Mucosa of descending colon (tissue), 3 donors: ENCODE results near the gene SLC26A8. TPM values are rescaled to one million over a fixed set of nuclear protein-coding genes. Genes with fewer than 3 reads are reported as not detected.

ENCODE experiments used
- ATAC-seq: fragments of 200-7000 bp; cut with Tn5 transposase; one replicate; pipeline ENCODE4 v1.9.1; 2020; ENCODE audit warnings: mild to moderate bottlenecking, moderate library complexity
- DNase-seq, 3 donors: peaks; one replicate each; pipeline ENCODE4 v3.0.0-alpha.2; 2020
- H3K36me3 ChIP-seq: fragments of 200-600 bp; one replicate; pipeline ENCODE4 v1.8.0; 2021; ENCODE audit warnings: low read depth, mild to moderate bottlenecking
- H3K4me1 ChIP-seq: fragments of 200-600 bp; one replicate; pipeline ENCODE4 v1.8.0; 2021; ENCODE audit warnings: low read depth, mild to moderate bottlenecking
- H3K4me3 ChIP-seq: fragments of 200-600 bp; one replicate; pipeline ENCODE4 v1.8.0; 2021; ENCODE audit warnings: mild to moderate bottlenecking
- H3K9me3 ChIP-seq: fragments of 200-600 bp; one replicate; pipeline ENCODE4 v1.8.0; 2021; ENCODE audit warnings: mild to moderate bottlenecking
- CTCF ChIP-seq: fragments of 200-600 bp; IDR thresholded peaks from one replicate; pipeline ENCODE4 v1.8.0; 2022; ENCODE audit warnings: antibody characterized with exemption, mild to moderate bottlenecking
- intact Hi-C, 2 donors: fragments of 100-400 bp; cut with DNase I in 1 of 2; cut with micrococcal nuclease in 1 of 2; formaldehyde crosslinking; loops; one replicate each; pipeline versions ENCODE4 v1.11.0 to v1.11.1; 2022; cut with DNase I, micrococcal nuclease
- total RNA-seq, 3 donors: library from RNA; stranded (reverse); fragmentation: NEBNext Ultra II Directional in 2 of 3; extraction: Animal tissue kit (Norgen Biotek cat#: 25700) in 2 of 3; gene quantifications; one replicate each; pipeline versions ENCODE4 v1.2.1 to v1.2.4, GENCODE V29; 2021 to 2023
- donor health status: DM: no; HTN: no; CAD: no; lungs with moderate emphysema.
- donor health status: DM: no; HTN: no; CAD: no.
- donor health status: DM: no; HTN: yes; CAD: no.

Gene SLC26A8
- total RNA-seq, 3 donors from 2014 or later = 0.28 to 1.0 (median 0.35) TPM

DNA sequence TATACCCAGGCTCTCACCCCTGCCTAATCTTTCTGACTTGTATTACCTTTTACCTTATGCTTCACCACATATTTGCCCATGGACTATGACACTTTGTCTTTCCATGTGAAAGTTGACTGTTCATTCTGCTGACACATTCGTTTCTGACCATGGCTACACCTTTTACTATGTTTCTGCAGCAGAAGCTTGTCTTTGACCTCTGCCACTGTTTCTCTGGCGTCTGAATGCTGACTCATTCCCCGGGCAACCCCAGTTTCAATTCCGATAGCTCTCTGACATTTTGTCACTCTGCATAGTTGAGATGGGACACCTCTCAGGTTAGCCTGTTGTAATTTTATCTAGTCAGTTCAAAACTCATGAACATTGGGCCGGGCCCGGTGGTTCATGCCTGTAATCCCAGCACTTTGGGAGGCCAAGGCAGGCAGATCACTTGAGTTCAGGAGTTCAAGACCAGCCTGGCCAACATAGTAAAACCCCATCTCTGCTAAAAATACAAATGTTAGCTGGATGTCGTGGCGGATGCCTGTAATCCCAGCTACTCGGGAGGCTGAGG, 50.7 kb downstream of the SLC26A8 start:
- Histone ChIP-seq H3K36me3 (no peaks in the 10 kb centered on the region), H3K4me1 (no peaks in the 10 kb centered on the region), H3K4me3 (no peak overlapping the region), H3K9me3 (no peaks in the 10 kb centered on the region)
- ATAC-seq (peak; percentile 93), DNase-seq (peak in 1 of 3 donors; percentile 37)
- no peak for TF ChIP-seq CTCF
- intact Hi-C loops = no loop called here

GRCh38 chr6:35972471-35973367, 51.7 kb downstream of the SLC26A8 start:
- H3K4me3 ChIP-seq = no peak overlapping the region
- intact Hi-C loops = no loop called here
- TF ChIP-seq CTCF = no peak
- no peaks in the 10 kb centered on the region for H3K9me3 ChIP-seq
- ATAC-seq = peak; percentile 23
- no peaks in the 10 kb centered on the region for H3K4me1 ChIP-seq
- DNase-seq = no peak
- H3K36me3 ChIP-seq = no peaks in the 10 kb centered on the region

- DNase-seq = no peak
- intact Hi-C loops = no loop called here
- H3K4me3 ChIP-seq = no peak overlapping the region
- H3K9me3 ChIP-seq = no peaks in the 10 kb centered on the region
- no peaks in the 10 kb centered on the region for H3K36me3 ChIP-seq
- TF ChIP-seq CTCF = no peak
- ATAC-seq = no peak
- H3K4me1 ChIP-seq = no peaks in the 10 kb centered on the region
These were observed 54.3 kb downstream of the SLC26A8 start for GRCh38 chr6:35970181-35970580.

GRCh38 chr6:35969646-35970045, 54.8 kb downstream of the SLC26A8 start:
- no peak for TF ChIP-seq CTCF

GRCh38 chr6:35968821-35969220, 55.6 kb downstream of the SLC26A8 start:
- intact Hi-C loops = no loop called here
- H3K9me3 ChIP-seq = no peaks in the 10 kb centered on the region
- ATAC-seq = no peak
- H3K4me1 ChIP-seq = no peaks in the 10 kb centered on the region
- DNase-seq = no peak
- no peaks in the 10 kb centered on the region for H3K36me3 ChIP-seq
- H3K4me3 ChIP-seq = no peak overlapping the region
- no peak for TF ChIP-seq CTCF

More at GRCh38 chr6:35969646-35970045, 54.8 kb downstream of the SLC26A8 start:
- DNase-seq (no peak), ATAC-seq (no peak)
- H3K4me3 ChIP-seq = no peak overlapping the region
- no peaks in the 10 kb centered on the region for H3K4me1 ChIP-seq
- H3K9me3 ChIP-seq = no peaks in the 10 kb centered on the region
- intact Hi-C loops = no loop called here
- H3K36me3 ChIP-seq = no peaks in the 10 kb centered on the region
